Measurements from ENCODE around the gene SCYGR3. TPM values are rescaled to one million over a fixed set of nuclear protein-coding genes. Genes with fewer than 3 reads are reported as not detected.

The SCYGR3 gene, protein sequence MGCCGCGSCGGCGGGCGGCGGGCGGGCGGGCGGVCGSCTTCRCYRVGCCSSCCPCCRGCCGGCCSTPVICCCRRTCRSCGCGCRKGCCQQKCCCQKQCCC
- polyA plus RNA-seq (2013, experiment 1 of 2; ENCODE audit: insufficient read length) = not detected
- not detected for polyA plus RNA-seq (2013, experiment 2 of 2; ENCODE audit: insufficient read length)

DNA sequence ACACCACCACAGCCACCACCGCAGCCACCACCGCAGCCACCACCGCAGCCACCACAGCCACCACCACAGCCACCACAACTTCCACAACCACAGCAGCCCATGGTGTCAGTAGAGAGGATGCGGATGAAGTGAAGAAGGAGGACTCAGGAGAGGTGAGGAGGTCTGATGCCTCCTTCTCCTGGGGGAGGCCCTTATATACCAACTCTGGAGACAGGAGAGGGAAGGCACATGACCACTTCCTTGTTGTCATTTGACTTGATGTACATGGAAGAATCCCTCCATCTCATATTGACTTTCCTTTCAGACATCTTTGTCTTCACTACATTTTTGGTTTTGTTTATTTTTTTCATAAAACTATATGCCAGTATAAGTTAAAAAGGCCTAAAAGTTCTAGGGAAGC, at the start of gene SCYGR3:
SCYGR3 (minus strand) TSS at position 101 of the 400 bp plus-strand sequence; CDS start at position 101, 0 bp downstream.
- DNase-seq = no peak

DNA sequence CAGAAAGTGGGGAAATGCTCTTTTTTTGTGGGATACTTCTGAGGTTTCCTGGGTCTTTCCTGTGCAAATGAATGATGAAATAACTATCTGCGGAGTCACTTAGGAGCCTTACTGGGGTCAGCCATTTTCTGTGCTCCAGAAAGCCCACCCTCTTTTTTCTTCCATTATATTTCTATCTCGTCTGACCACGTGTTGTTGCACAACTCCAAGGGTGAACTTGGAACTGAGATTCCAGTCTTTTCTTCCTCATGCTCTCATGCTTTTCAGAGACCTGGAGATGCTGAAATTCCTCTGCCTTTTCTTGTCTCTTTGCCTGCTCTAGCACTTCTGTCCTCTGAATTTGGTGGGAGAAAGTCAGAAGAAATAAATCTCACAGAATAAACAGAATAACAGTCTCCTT, 47.2 kb upstream of the SCYGR3 start:
- DNase-seq = no peak

DNA sequence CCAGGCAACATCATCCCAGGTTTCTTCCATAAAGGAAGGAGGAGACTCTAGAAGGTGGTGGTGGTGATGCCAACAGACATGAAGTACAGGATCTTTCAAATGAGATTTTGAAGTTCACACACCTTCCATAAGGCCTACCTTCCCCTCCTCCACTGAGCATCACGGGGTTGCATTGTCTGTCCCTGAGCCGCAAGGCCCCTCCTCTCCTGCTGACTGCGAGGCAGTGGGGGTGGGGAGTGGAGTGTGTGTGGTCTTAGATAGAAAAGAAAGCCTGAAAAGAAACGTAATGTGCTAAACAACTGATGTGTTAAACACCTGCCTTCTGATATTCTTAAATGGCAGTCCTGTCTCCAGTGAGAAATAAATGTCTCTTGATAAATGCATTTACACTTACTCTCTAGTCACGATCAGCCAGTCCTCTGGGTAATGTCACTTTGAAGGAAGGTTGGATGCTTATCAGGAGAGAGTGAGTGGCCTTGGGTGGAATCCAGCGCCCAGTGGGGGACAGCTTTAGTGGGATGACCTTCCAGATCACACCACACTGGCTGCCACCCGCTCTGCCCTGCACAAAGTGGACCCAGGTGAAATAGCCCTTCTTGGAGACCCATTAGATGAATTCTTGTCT, 46.5 kb upstream of the SCYGR3 start:
- no peak for DNase-seq

DNA sequence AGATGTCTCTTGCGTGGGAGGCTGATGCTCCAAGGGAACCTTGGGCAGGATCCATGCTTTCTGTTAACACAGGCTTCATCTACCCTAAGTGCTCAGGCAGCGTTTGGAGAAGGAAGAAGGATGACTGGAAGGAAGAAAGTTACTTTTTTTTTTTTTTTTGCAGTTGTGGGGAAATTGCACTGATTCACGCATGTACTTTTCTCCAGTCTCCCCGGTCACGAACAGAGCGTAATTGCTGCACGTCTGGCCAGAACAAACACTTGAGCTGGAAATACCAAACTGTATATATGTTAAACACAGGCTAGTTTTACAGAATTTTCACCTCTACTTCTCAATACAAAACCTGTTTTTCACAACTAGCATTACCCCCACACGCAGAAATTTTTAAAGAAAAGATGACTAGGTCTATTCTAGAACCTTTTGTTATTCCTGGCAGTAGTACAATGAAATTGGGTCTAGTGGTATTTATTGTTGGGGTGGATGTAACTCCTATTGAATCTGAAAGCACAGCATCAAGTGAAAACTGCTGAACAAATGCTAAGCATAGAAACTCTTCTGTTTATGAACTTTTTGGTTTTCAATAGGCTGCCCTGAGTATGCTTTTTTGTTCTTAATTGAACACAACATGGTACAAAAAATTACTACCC, 42.7 kb upstream of the SCYGR3 start:
- no peak for DNase-seq

DNA sequence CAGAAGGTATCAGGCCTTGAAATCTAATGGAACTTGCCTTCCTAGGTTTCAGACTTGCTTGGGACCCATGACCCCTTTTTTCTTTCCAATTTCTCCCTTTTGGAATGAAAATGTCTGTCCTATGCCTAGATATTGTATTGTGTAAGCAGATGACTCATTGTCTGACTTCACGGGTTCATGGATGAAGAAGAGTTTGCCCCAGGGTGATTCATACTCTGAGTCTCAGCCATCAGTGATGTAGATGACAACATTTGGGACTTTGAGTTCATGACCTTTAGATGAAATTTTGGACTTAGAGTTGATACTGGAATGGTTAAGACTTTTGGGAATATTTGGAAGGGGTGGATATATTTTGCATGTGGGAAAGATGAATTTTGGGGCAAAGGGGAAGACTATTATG, 40.8 kb upstream of the SCYGR3 start:
- peak; percentile 80 for DNase-seq

DNA sequence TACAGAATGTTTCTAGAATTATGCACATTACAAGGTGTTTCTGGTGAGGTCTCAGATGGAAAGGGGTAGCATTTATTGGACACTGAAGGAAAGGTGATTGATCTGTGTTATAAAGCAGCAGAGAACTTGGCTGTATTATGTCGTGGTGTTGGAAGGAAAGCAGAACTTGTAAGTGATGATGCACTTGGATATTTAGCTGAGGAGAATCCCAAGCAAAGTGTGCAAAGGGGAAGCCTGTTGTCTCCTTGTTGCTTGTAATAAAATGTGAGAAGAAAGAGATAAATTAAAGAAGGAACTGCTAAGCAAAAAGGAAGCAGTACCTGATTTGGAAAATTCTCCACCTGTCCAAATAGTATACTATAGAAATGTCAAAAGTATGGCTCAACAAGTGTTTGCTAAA, 39.8 kb upstream of the SCYGR3 start:
- no peak for DNase-seq

DNA sequence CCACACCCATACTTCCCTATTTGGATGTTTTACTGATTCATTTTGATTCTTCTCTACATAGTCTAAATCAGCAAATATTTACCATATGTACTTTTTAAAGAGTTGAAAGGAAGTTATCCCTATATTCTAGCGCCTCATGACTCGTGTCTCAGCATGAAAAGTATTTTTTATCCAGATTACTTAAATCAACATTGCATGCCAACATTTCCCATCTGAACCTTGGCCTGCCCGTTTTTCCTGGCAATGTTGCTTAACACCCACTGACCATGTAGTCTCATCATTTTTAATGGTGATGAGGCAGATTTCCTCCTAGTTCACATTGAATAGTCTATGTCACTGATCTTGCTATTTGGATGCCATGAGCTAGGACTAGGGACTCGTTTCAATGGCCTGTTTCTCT, 38.8 kb upstream of the SCYGR3 start:
- DNase-seq = peak; percentile 14

DNA sequence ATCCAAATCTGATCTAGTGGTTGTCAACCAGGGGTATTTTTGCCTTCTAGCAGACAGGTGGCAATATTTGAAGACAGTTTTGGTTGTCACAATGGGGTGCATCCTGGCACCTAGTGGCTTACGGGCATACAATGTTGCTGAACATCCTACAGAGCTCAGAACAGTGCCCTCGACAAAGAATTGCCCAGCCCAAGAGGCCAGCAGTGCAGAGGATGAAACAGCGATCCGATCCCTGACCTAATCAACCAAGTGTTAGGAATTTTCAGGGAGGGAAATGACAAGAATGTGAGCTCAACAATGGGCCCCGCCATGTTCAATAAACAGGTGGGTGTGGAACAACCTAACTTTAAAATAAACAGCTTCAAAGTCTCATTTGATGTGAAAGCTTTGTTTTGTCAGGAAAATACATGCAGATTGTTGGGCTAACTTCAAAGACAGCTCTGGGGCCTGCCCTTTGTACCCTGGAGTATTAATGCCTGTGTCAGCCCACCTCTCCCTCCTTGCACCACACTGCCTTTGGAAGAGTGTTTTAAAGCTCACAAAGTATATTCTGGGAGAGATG, 29.4 kb upstream of the SCYGR3 start:
- no peak for DNase-seq

DNA sequence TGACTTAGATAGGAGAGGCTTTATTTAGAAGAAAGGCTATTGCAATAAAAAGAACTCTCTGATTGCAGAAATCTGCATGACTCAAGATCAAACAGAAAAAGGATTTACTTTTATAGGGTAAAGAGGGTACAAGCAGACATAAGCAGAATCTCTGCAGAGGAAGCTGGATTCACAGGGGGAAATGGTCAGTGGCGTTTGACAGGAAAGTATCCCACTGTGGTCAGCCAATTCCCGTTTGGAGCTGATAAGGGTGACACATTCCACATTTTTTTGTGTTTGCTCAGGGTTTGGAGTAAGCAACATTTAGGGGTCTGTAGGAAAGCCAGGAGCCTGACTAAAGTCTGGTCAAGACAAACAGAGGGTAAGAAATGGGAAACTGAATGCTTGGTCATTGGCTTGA, 28.0 kb upstream of the SCYGR3 start:
- no peak for DNase-seq

DNA sequence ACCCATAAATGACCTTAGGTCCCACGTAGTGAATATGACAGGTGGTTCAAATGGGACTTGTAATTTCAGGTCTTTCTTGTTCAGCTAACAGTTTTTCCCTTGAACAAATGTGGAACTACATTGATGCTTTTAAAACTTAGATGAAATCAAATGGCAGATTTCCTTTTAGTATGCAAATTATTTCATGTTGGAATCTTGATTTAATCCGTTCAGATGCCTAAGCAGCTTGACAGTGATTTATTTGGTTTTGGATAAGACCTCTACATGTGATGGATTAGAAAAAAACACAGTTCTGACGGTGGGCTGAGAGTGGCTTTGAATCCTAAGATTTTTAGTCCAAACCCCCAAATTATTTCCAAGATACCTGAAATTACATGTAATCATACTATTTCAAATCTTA, 19.6 kb upstream of the SCYGR3 start:
- no peak for DNase-seq

DNA sequence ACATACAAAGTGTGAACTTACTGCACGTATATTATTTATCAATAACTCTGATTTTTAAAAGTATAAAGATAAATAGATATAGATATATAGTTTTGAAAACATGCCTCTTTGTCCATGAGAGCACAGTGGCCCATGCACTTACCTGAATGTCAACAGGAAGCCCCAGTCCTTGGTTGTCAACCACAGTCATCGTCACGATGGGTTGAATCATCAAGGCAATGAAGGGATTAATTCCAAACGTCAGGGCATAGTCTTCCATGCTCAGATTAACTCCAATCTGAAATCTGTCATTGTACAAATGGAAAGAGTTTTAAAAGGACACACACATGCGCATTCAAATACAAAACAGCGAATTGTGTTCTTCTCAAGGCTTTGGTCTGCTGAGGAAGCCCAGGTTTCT, 18.2 kb upstream of the SCYGR3 start:
- no peak for DNase-seq

DNA sequence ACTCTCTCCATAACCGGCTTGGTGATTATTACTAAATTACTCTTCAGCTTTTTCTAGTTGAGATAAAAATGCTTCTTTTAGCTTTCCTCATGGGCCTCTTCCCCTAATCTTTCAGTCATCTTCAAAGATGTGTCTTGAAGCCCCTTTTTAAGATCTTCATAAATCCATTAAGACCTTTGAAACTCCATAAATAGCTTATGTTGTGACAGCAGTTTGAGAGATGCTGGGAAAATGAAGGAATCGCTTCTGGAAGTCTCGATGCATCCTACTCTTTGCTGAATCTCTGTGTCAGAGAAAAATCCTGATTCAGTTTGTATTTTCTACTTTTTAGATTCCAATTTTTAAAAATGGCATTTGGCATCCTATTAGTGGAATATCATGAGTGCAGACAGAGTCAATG, 15.7 kb upstream of the SCYGR3 start:
- DNase-seq = no peak

DNA sequence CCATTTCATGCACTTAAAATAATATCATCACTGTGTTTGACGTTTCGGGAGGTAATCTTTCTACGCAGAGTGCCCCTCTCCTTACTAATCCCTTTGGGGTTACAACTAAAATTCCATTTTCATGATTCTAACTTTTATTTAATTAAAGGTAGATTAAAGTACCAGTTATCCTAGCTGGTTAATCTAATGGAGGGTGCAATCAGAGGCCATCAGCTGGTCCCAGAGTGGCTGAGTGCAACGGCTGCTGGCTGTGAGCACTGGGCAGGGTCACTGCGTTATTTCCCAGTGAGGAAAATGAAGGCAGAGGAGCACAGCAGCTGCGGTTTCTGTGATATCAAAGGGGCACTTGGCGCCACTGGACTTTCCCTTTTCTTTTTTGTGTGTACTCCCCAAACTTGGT, 14.8 kb upstream of the SCYGR3 start:
- no peak for DNase-seq

DNA sequence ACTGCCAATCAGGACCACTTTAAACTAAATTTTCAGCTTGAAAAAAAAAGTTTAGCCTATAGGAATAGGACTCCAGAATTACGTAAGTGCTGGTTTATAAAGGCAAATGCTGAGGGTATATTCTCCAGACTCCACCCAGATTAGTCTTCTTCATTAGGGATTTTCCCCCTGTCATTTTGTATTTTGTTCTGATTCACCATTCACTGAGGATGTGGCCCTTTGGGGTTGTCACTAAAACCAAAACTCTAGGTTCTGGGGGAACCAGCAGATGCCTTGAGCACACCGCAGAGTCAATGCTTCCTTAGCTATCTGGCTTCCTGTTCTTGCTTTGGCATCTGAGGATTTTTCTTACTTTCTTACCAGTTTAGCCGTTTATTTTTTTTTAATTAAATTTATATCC, 13.1 kb upstream of the SCYGR3 start:
- no peak for DNase-seq

DNA sequence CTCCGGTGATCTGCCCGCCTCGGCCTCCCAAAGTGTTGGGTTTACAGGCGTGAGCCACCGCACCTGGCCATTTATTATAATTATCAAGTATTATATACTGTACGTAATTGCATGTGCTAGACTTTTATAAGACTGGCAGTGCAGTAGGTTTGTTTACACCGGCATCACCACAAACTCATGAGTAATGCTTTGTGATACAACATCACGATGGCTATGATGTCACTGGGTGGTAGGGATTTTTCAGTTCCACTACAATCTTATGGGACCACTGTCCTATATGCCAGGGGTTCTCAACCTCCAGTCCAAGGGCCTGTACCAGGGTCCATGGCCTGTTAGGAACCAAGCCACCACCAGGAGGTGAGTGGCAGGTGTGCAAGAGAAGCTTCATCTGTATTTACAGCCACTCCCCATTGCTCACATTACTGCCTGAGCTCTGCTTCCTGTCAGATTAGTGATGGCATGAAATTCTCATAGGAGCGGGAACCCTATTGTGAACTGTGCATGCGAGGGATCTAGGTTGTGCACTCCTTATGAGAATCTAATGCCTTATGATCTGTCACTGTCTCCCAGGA, 12.0 kb upstream of the SCYGR3 start:
- no peak for DNase-seq

DNA sequence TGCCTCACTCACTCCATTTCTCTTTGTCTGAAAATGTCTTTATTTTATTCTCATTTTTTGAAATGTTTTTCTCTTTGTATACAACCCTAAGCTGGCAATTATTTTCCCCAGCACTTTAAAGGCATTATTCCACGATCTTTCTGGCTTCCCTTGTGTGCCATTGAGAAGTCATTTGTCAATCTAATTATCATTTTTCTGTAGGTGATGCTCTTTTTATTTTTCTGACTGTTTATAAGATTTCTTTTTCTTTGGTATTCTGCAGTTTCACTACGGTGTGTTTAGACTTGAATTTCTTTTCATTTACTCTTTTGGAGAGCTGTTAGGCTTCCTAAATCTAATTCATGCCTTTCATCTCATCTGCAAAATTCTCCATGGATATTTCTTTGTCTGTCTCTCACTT, 10.8 kb upstream of the SCYGR3 start:
- no peak for DNase-seq

DNA sequence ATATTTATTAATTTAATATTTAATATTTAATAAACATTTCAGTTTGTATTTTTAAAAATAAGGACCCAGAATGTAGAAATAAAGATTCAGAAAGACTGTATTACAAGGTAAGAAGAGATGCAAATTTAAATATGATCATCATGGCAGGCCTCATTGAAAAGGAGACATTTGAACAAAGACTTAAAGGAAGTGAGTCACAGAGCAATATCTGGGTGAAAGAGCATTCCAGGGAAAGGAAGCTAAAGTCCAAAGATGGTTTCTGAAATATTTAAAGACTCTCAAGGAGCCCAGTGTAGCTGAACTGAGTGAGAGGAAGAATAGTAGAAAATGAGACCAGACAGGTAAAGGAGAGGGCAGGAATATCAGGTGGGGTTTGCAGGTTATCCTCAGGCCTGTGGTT, 8.6 kb upstream of the SCYGR3 start:
- peak; percentile 62 for DNase-seq

DNA sequence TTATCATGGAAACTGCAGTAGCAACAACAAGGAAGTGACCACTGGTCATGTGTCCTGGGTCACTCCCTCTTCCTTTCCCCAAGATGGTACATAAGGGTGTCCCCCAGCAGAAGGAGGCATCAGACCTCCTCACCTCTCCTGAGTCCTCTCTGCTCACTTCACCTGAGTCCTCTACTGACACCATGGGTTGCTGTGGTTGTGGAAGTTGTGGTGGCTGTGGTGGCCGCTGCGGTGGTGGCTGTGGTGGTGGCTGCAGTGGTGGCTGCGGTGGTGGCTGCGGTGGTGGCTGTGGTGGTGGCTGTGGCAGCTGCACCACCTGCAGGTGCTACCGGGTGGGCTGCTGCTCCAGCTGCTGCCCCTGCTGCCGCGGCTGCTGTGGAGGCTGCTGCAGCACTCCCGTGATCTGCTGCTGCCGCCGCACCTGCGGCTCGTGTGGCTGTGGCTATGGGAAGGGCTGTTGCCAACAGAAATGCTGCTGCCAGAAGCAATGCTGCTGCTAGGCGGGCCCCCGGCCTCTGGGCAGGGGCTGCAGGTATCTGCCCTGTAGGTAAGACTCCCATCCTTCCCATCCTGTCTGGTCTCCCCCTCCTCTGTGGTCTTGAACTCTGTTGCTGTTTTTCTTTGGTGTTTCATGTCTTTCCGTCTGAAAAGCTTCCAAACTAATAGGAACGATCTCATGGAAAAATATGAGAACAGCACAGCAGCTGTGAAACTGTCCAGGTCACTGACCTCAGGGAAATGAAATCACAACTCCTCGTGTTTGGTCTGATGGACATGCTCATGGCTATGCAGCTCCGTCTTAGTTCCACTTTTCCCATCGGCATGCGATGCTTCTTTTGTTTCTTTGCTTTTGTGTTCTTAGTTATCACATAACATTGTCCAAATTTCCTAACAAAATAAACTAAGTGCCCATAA, 2.9 kb upstream of the SCYGR3 start, which contains the start of gene SCYGR4:
SCYGR4 (plus strand) TSS at position 183 of the 915 bp plus-strand sequence; CDS start at position 183, 0 bp downstream.
- no peak for DNase-seq

DNA sequence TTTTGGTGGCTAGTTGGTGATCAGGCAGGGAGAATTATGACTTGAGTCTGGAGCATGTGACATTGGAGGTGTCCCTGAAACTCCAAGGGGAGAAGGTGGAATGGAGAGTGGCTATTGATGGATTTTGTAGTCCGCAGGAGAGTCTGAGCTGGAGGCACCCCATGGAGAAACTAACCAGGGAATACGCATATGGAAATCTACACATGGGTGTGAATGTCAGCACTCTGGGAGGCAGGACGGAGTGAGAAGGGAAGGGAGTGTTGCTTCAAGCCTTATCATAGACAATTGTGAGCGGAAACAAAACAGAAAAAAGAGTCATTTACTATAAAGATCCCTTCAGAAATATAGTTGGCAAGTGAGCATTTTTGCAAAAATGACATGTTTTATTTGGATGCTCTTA, 2.0 kb upstream of the SCYGR3 start:
- DNase-seq = no peak

DNA sequence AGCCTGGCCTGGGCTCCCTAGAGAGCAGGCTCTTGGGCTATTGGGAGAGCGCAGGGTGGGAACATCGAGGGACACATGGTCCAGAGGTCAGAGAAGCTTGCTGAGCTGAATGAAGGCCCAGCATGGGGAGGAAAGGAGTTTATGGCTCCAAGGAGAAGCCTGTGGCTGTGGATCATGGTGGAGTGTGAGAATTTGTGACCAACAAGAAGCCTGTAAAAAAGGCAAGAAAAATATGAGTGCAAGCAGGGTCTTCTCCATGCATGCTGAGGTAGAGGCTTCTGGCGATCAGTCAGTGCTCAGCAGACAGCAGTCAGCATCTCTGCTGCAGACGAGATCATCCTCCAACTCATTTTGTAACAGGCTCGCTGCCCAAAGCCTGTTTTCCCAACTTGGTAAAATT, 1.3 kb upstream of the SCYGR3 start:
- no peak for DNase-seq

DNA sequence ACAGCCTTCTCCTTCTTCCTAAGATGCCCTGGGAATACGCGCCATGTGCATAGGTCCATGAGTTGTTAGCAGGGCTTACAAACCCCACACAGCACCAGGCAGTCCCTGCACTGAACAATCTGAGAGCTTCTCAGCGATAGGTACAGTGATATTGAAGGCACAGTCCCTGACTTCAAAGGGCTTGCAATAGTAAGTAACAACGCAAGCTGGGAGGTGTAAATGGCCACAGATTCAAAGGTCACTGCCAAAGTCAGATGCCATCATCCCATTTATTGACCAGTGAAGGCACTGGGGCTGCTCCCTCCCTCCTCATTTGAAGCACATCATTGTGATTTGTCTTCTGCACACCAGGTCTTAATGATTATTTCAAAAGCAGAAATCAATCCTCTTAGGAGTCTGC, 541 bp upstream of the SCYGR3 start:
- DNase-seq = no peak

DNA sequence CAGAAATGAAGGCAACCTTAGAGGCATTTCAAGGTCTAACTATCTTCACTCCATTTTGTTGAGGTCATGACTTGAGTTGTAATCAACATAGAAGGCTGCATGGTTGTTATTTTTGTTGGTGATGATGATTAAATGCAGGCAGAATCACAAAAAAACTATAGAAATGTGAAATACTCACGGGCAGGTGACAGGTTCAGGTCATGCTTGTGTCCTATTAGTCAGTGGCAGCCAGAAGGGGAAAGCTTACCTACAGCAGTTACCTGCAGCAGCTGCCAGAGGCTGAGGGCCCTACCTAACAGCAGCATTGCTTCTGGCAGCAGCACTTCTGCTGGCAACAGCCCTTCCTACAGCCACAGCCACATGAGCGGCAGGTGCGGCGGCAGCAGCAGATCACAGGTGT, 394 bp downstream of the SCYGR3 start:
- no peak for DNase-seq
